CD14-positive monocyte (primary cell): Measurements from ENCODE around the gene COL4A5. TPM values are rescaled to one million over a fixed set of nuclear protein-coding genes. Genes with fewer than 3 reads are reported as not detected.

Source experiments
- DNase-seq, 3 donors: peaks; one replicate each; pipeline ENCODE4 v3.0.0-alpha.2; 2011 to 2022
- H2AFZ ChIP-seq: 2 replicates; pipeline ENCODE4 v1.6.0; 2012; ENCODE audit warnings: mild to moderate bottlenecking, low read depth, low read length, inconsistent platforms; ENCODE audit not compliant: insufficient read depth, poor library complexity, severe bottlenecking
- H3K27ac ChIP-seq, 2 donors: 1 replicate in 1 of 2; 2 replicates in 1 of 2; pipeline ENCODE4 v1.5.1; 2012 to 2013; ENCODE audit warnings: low read length in 2 of 2, control low read depth in 1 of 2, inconsistent platforms in 1 of 2, low read depth in 1 of 2, mild to moderate bottlenecking in 1 of 2
- H3K27me3 ChIP-seq, 2 donors: one replicate each; pipeline versions ENCODE4 v1.6.0 to v1.6.1; 2011 to 2013; ENCODE audit warnings: low read length in 2 of 2; ENCODE audit not compliant: control insufficient read depth in 2 of 2, insufficient read depth in 2 of 2
- H3K36me3 ChIP-seq, 2 donors: replicated peaks in 1 of 2; 1 replicate in 1 of 2; 2 replicates in 1 of 2; pipeline versions ENCODE4 v1.5.1 to v1.6.1; 2012 to 2013; ENCODE audit warnings: low read length in 2 of 2, control low read depth in 1 of 2, inconsistent platforms in 1 of 2, mild to moderate bottlenecking in 1 of 2; ENCODE audit not compliant: insufficient read depth in 2 of 2, control insufficient read depth in 1 of 2
- H3K4me1 ChIP-seq, 2 donors: 1 replicate in 1 of 2; 2 replicates in 1 of 2; pipeline versions ENCODE4 v1.5.1 to v1.6.1; 2012 to 2013; ENCODE audit warnings: low read length in 2 of 2, control low read depth in 1 of 2, inconsistent platforms in 1 of 2, mild to moderate bottlenecking in 1 of 2, moderate library complexity in 1 of 2; ENCODE audit not compliant: insufficient read depth in 2 of 2, control insufficient read depth in 1 of 2
- H3K4me2 ChIP-seq: replicated peaks from 2 replicates; pipeline ENCODE3; 2012; ENCODE audit warnings: low read length, moderate library complexity, mild to moderate bottlenecking; ENCODE audit not compliant: poor library complexity, severe bottlenecking; ENCODE audit errors: extremely low read depth
- H3K4me3 ChIP-seq, 3 experiments: fragments of 200-600 bp in 1 of 3; sonication (generic) in 1 of 3; replicated peaks in 1 of 3; 1 replicate in 2 of 3; 2 replicates in 1 of 3; pipeline ENCODE4 v1.5.1; 2011 to 2013; ENCODE audit warnings: low read length in 3 of 3, mild to moderate bottlenecking in 3 of 3, control low read depth in 2 of 3, low read depth in 2 of 3, inconsistent platforms in 1 of 3, moderate library complexity in 1 of 3
- H3K79me2 ChIP-seq: 2 replicates; pipeline ENCODE4 v1.6.0; 2012; ENCODE audit warnings: mild to moderate bottlenecking, control low read depth, inconsistent platforms, low read length, moderate library complexity; ENCODE audit not compliant: insufficient read depth
- H3K9ac ChIP-seq: 2 replicates; pipeline ENCODE4 v1.6.0; 2017; ENCODE audit warnings: low read length, mild to moderate bottlenecking; ENCODE audit not compliant: insufficient read depth, poor library complexity, severe bottlenecking
- H3K9me3 ChIP-seq, 2 donors: replicated peaks in 1 of 2; 1 replicate in 1 of 2; 2 replicates in 1 of 2; pipeline versions ENCODE4 v1.5.1 to v1.6.1; 2012 to 2013; ENCODE audit warnings: low read length in 2 of 2, control low read depth in 1 of 2; ENCODE audit not compliant: control insufficient read depth in 1 of 2, insufficient read depth in 1 of 2
- H4K20me1 ChIP-seq: 2 replicates; pipeline ENCODE4 v1.6.0; 2012; ENCODE audit warnings: mild to moderate bottlenecking, low read length, control low read depth, moderate library complexity; ENCODE audit not compliant: insufficient read depth
- H3K27ac Mint-ChIP-seq, 7 donors: one replicate each; pipeline ENCODE4 v1.8.0; 2020; ENCODE audit warnings: mild to moderate bottlenecking in 7 of 7, mixed read lengths in 7 of 7, moderate library complexity in 6 of 7, inconsistent platforms in 2 of 7
- H3K27me3 Mint-ChIP-seq, 3 donors: one replicate each; pipeline ENCODE4 v1.8.0; 2021 to 2022; ENCODE audit warnings: low read depth in 3 of 3, mild to moderate bottlenecking in 3 of 3, mixed read lengths in 3 of 3, moderate library complexity in 3 of 3, inconsistent platforms in 1 of 3
- H3K36me3 Mint-ChIP-seq, 2 donors: one replicate each; pipeline ENCODE4 v1.8.0; 2020; ENCODE audit warnings: mixed read lengths in 2 of 2, inconsistent platforms in 1 of 2, mild to moderate bottlenecking in 1 of 2
- H3K4me1 Mint-ChIP-seq: one replicate; pipeline ENCODE4 v1.8.0; 2020; ENCODE audit warnings: mild to moderate bottlenecking, mixed read lengths
- H3K4me3 Mint-ChIP-seq, 2 donors: one replicate each; pipeline ENCODE4 v1.8.0; 2020; ENCODE audit warnings: mild to moderate bottlenecking in 2 of 2, mixed read lengths in 2 of 2, moderate library complexity in 1 of 2
- H3K9me3 Mint-ChIP-seq, 7 donors: one replicate each; pipeline ENCODE4 v1.8.0; 2020 to 2022; ENCODE audit warnings: mixed read lengths in 7 of 7, mild to moderate bottlenecking in 6 of 7, moderate library complexity in 6 of 7, inconsistent platforms in 2 of 7
- CTCF ChIP-seq: fragments of 200-600 bp; IDR thresholded peaks from one replicate; pipeline ENCODE4 v1.8.0; 2022; ENCODE audit warnings: antibody characterized with exemption, mild to moderate bottlenecking
- WGBS: methylation state at CpG from one replicate; pipeline ENCODE4 v1.1.5; 2013; ENCODE audit warnings: missing lambda C conversion rate; ENCODE audit not compliant: insufficient coverage; 5-methylcytosine and 5-hydroxymethylcytosine counted together
- intact Hi-C, 2 donors: fragments of 100-400 bp; cut with micrococcal nuclease; formaldehyde crosslinking; loops; one replicate each; pipeline versions ENCODE4 v1.15.0 to v1.15.1; 2023
- polyA plus RNA-seq, 3 donors: library from polyadenylated mRNA; depleted of rRNA in 1 of 3; unstranded in 2 of 3; stranded (reverse) in 1 of 3; fragments of 300-500 nt in 2 of 3; fragments of >200 nt in 1 of 3; fragmentation: Illumina TruSeq in 2 of 3; gene quantifications; 1 replicate in 2 of 3; 2 replicates in 1 of 3; pipeline ENCODE4 v1.2.3, GENCODE V29; 2012 to 2021

Gene COL4A5
- polyA plus RNA-seq, 3 donors: not detected

DNA sequence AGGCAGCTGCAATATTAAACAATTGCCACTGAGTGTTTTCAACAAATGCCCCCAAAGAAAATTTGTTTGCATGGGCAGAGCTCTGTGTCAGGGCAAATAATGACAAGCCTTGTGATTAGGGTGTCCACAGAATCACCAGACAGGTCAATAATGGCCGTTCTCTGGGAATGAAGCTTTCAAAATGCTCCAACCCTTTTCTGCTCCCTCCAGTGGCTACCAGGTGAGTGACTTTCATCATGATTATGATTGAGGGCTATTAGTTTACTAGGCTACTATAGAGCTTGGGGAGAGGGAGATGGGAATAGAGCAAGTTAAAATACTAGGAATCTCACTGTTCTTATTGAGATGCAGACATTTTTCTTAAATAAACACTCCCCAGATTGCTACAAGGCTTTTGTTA, 273.2 kb downstream of the COL4A5 start:
- H3K9ac ChIP-seq: no peak overlapping the region
- no peak overlapping the region for H3K27ac ChIP-seq
- H3K4me2 ChIP-seq: no peak overlapping the region
- intact Hi-C loops: no loop called here
- H3K9me3 Mint-ChIP-seq: peaks cover 0 to 2% (median 0%) of the 10 kb centered on the region in 7 donors
- H3K9me3 ChIP-seq: no peaks in the 10 kb centered on the region
- H3K4me1 Mint-ChIP-seq: no peaks in the 10 kb centered on the region
- no peaks in the 10 kb centered on the region for H3K4me1 ChIP-seq
- H3K4me3 Mint-ChIP-seq: no peak overlapping the region
- no peaks in the 10 kb centered on the region for H3K79me2 ChIP-seq
- H3K36me3 ChIP-seq: no peaks in the 10 kb centered on the region
- no peak for DNase-seq
- H4K20me1 ChIP-seq: no peaks in the 10 kb centered on the region
- TF ChIP-seq CTCF: no peak
- no CpG with 5 or more reads among the region's 1 CpG for whole genome bisulfite sequencing
- H3K27ac Mint-ChIP-seq: no peak overlapping the region
- peaks cover 0 to 7% (median 1%) of the 10 kb centered on the region in 3 donors for H3K27me3 Mint-ChIP-seq
- no peaks in the 10 kb centered on the region for H3K27me3 ChIP-seq
- H3K4me3 ChIP-seq: no peak overlapping the region
- no peaks in the 10 kb centered on the region for H3K36me3 Mint-ChIP-seq
- no peak overlapping the region for H2AFZ ChIP-seq

- Histone ChIP-seq H3K4me2 (no peak overlapping the region), H2AFZ (no peak overlapping the region), H3K36me3 (no peaks in the 10 kb centered on the region), H3K4me3 (no peak overlapping the region), H3K79me2 (no peaks in the 10 kb centered on the region), H3K9me3 (no peaks in the 10 kb centered on the region), H3K27ac (no peak overlapping the region), H4K20me1 (no peaks in the 10 kb centered on the region), H3K9ac (no peak overlapping the region), H3K27me3 (peaks cover 0 to 2% of the 10 kb centered on the region in 2 donors), H3K4me1 (no peaks in the 10 kb centered on the region)
- intact Hi-C loops: no loop called here
- Mint-ChIP-seq H3K27ac (no peak overlapping the region), H3K4me1 (no peaks in the 10 kb centered on the region), H3K27me3 (peaks cover 0 to 7% (median 0%) of the 10 kb centered on the region in 3 donors), H3K36me3 (no peaks in the 10 kb centered on the region), H3K4me3 (no peak overlapping the region), H3K9me3 (no peaks in the 10 kb centered on the region)
- DNase-seq: no peak
- no CpG with 5 or more reads among the region's 2 CpGs for WGBS
- TF ChIP-seq CTCF: no peak
Measured at GRCh38 chrX:108722561-108722960, 282.9 kb downstream of the COL4A5 start.
